ENCODE data around the gene RMI2.

DNA sequence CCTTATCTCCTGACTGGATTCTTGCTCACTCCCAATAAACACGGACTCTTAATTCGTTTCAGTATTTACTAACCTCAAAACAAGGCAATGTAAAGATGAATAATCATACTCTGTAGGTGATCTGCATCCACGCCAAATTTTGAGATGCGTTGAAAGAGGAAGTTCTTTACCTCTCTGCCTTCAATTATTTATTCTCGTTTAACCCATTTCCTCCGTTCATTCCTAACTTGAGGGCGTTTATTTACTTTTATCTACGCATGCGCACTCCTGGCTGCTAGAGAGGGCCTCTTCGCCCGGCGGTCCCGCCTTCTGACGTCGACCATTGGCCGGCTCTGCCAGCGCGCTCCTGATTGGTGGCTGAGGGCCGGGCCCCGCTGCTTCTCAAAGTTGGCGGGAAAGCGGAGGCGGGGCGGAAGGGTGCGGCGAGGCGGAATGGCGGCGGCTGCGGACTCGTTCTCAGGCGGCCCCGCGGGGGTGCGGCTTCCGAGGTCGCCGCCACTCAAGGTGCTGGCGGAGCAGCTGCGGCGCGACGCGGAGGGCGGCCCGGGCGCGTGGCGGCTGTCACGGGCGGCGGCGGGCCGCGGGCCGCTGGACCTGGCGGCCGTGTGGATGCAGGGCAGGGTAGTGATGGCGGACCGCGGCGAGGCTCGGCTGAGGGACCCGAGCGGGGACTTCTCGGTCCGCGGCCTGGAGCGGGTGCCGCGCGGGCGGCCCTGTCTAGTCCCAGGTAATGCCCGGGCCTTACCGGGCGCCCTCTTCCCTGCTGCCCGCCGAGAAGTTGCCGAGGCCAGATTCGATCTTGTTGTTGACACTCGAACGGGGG, at the start of gene RMI2:
- TF ChIP-seq, protein P1, sequence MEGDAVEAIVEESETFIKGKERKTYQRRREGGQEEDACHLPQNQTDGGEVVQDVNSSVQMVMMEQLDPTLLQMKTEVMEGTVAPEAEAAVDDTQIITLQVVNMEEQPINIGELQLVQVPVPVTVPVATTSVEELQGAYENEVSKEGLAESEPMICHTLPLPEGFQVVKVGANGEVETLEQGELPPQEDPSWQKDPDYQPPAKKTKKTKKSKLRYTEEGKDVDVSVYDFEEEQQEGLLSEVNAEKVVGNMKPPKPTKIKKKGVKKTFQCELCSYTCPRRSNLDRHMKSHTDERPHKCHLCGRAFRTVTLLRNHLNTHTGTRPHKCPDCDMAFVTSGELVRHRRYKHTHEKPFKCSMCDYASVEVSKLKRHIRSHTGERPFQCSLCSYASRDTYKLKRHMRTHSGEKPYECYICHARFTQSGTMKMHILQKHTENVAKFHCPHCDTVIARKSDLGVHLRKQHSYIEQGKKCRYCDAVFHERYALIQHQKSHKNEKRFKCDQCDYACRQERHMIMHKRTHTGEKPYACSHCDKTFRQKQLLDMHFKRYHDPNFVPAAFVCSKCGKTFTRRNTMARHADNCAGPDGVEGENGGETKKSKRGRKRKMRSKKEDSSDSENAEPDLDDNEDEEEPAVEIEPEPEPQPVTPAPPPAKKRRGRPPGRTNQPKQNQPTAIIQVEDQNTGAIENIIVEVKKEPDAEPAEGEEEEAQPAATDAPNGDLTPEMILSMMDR (optimal IDR thresholded peaks at IDR 0.05 in 1 of 3, IDR thresholded peaks at IDR 0.05 in 1 of 3, conservative IDR thresholded peaks at IDR 0.05 in 1 of 3; ENCODE audit: extremely low read depth in 1 of 3, insufficient read depth in 2 of 3, low read length in 3 of 3) = no peak
- no peak for TF ChIP-seq EZH2 (IDR thresholded peaks at IDR 0.05; ENCODE audit: low read length)
